GM19468 (cell line): ENCODE results near the gene SCUBE2.
"Not testable (repeated sequence)": the region's sequence is repeated elsewhere in the genome, so short reads cannot be mapped to it uniquely, and the experiment has no call there.

ENCODE experiments used
- ATAC-seq: cut with Tn5 transposase; IDR thresholded peaks from one replicate; pipeline ENCODE4 v1.9.1; 2021; ENCODE audit warnings: mild to moderate bottlenecking, moderate library complexity, moderate number of reproducible peaks; ENCODE audit not compliant: unreplicated experiment; ENCODE audit errors: extremely low read depth

Gene SCUBE2

GRCh38 chr11:9015677-9016076 is 75.7 kb downstream of the SCUBE2 start:
- ATAC-seq = no peak

DNA sequence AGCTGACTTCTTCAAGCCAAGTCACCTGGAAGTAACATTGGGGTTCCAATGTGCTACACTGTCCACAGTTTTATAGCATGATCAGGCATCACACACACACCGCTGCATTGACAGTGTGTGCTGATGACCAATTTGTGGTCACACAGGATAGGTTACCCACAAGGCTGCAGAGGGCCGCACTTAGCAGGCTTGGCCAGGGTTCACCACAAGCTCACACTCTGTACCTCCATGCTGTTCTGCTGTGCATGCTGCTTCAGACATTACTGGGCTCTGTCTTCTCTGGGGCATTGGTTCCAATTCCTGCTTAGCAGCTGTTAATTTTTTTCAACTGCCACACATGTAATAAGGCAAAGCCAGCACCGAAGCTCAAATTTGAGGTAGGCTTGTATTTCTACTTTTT is 76.6 kb downstream of the SCUBE2 start:
- ATAC-seq = no peak

DNA sequence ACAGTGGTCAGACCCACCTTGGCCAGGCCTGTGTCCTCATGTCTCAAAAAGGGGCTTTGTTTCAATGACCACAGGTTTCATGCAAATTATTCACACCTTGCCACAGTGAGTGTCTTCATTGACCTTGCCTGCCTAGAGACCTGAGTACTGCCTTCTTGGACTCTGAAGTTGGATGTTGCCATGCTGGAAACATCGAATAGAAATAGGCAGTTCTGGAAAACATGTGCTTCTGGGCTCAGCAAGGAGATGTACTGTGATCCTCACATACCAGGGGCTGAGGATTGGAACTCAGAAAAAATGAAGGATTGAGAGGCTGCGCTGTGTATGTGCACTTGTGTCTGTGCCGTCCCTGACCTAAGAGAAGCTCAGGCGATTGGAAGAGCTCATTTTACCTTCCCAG is 78.0 kb downstream of the SCUBE2 start:
- no peak for ATAC-seq

GRCh38 chr11:9009538-9009937 is 81.9 kb downstream of the SCUBE2 start:
- not testable (repeated sequence) for ATAC-seq

DNA sequence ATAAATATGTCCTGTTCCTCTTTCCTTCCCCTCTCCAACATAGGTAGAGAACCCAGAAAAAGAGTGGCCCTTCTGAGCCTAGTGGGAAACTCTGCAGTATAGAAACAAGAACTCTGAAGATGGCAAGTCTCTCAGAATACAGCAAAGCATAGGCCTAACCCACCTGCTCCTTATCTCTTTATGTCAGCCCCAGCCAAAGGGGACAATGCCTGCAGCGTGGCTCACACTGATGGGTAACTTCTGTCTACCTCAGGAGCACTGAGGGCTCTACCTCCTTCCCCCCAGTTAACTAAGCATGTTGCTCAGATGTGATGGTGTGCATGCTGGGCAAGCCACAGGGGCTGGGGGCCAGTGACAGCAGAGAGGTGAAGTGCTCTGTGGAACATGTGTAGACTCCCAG is 82.7 kb downstream of the SCUBE2 start:
- no peak for ATAC-seq

DNA sequence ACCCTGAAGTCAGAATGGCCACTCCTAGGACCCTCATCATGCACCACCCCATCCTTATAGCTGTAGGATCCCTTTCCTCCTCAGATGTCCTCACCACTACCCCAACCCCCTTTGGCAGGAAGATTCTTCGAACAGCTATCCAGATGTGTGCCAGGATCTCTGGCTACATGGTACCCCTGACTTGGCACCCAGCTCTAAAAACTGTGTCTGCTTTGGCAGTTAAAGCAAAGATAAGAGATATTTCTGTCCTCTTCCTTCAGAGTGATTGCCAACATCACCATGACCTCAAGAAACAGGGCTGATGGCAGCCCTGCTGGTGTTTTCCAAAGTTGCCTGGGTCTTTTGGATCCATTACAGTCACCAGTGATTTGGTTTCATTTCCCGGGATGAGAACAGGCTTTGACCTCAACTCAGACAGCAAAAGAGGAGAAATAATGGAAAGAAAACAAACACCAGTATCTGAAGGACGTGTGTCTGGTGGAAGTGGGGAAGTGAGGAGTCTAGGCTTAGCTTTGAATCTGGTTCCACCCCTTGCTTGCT is 83.3 kb downstream of the SCUBE2 start:
- ATAC-seq = no peak

DNA sequence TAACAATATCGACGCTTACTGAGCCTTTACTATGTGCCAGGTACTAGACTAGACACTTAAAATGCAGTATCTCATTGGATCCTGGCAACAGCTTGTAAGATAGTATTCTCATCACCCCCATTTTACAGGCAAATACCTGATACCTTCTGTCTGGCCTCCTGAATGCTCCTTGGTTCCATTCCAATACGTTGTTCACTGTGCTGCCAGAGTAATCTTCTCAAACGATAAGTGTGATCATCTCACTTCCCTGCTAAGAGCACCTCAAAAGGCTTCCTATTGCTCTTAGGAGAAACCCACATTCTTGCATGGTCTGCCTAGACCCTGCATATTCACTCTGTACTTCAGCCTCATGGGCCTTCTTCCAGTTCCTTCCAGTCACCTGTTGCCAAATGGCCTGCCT is 86.3 kb downstream of the SCUBE2 start:
- ATAC-seq = no peak

GRCh38 chr11:9004183-9004926 is 87.0 kb downstream of the SCUBE2 start:
- ATAC-seq = no peak

DNA sequence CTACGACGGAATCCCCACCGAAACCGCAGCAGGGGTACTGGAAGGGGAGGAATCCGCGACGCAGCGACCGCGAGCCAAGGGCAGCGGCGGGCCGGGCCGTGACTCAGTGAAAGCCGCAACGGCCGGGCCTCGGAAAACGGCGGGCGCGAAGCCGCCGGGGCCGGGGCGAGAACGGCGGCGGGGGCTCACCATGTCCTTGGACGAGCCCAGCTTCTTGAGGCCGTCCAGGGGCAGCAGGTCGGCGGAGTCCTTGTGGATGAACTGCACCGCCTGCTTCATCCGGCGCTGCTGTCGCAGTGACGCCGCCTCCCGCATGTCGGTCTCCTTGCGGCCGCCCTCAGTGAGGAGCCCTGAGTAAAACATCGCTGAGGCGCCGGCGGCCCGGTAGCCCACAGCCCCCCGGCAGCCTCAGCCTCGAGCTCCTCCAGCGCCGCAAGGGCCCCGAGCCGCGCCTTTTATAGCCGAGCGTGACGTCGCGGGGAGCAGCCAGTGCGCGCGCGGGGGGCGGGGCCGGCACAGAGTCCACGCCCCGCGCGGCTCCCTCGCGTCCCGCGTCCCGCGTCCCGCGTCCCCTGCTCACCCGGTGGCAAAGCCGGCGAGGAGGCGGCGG is 87.7 kb downstream of the SCUBE2 start, which contains the start of gene NRIP3:
Gene NRIP3, minus strand, starts transcription at position 429 of the 610 bp plus-strand sequence. Its CDS starts 66 bp downstream, at position 363.
- ATAC-seq = no peak

DNA sequence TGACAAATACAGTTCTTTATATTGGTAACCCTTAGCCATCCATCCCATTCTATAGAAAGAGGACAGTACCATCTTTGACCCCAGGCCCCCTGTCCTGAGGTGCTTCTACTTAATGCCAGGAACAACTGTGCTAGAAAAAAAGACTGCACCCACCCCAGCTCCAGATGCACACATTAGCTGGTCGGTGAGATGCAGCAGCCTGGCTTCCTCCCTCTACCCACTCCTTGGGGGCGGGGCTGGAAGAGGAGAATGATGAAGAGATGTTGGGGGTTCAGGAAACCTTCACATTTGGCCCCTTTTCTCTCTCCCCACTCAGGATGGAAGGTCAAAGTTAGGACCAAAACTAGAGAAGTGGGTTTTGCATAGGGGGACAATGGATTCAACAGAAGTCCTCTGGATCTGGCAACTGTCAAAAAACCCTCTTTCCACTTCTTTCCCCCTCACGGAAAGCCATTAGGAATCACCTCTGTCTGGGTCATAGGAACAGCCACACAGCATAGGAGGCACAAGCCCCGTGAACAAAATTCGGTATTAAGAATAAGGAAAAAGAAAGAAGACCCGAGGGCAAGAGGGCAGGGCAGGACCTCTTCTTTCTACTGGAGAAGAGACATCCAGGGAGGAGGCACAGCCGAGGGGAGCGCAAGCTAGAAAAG is 88.4 kb downstream of the SCUBE2 start:
- no peak for ATAC-seq

DNA sequence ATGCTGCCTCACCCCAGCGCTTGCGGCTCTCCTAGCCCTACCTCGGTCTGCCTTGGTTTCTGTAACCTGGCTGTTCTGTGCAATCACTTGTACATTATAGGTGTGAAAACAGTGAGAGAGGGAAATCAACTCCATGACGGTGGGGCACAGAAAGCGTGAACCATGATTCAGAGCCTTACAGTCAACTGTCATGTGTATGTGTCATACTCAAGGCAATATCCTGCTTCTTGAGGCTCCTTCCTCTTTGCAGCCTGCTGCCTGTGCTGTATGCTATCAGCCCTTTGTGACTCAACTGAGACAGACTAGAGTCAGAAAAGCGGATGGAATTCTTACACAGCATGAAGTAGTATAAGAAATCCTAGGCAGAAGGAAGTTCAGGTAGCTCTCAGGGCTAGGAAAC is 89.7 kb downstream of the SCUBE2 start:
- ATAC-seq = no peak

GRCh38 chr11:8998017-8998416 is 93.4 kb downstream of the SCUBE2 start:
- ATAC-seq = no peak

DNA sequence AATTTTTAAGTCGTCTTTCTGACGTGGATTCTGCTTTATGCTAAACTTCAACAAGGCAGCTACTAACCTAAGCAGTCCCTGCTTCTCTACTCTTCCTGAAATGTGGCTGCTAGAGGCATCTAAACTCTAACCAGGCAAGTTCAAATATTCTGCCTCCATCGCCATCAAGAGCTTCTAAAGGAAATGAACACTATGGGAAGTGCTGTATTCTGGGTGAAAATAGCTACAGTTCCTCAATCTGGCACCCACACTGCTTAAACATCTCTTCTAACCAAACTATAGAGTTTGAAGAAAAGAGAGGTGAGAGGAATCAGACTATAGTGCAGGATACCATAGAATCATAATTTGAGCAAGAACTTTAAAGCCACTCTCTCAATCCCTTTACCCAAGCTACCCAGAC is 93.9 kb downstream of the SCUBE2 start:
- no peak for ATAC-seq

- ATAC-seq = no peak
Observed at GRCh38 chr11:8989453-8989852, 101.9 kb downstream of the SCUBE2 start.

- ATAC-seq = no peak
Observed at GRCh38 chr11:8988329-8989234, 102.8 kb downstream of the SCUBE2 start.

DNA sequence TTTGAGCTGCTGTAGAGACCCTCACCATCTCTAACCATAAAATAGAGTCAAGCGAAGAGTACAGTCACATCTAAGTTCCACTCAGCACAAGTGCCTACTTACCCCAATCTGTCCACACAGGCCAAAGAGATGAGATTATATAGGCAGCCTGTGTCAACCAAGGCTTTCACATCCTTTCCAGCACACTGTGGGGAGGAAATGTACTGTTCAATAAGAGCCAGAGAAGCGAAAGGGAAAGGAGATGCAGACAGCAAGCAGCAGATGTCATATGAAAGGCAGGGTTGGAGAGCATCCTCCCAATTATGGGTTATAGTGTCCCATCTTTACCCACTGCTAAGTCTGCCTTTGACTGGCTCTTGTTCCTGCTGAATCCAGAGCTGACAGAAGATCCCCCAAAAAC is 104.0 kb downstream of the SCUBE2 start:
- ATAC-seq = no peak

DNA sequence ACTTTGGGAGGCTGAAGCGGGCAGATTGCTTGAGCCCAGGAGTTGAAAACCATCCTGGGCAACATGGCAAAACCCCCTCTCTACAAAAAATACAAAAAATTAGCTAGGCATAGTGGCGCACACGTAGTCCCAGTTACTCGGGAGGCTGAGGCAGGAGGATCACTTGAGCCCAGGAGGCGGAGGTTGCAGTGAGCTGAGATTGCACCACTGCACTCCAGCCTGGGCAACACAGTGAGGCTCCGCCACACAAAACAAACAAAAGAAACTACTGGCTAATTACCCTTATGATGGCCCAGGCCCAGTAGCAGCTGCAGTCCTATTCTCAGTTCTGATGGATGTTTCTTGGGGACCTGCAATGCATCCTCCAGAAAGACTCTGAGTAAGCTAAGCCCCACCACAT is 104.6 kb downstream of the SCUBE2 start:
- not testable (repeated sequence) for ATAC-seq

GRCh38 chr11:8985462-8985861 is 105.9 kb downstream of the SCUBE2 start:
- no peak for ATAC-seq

DNA sequence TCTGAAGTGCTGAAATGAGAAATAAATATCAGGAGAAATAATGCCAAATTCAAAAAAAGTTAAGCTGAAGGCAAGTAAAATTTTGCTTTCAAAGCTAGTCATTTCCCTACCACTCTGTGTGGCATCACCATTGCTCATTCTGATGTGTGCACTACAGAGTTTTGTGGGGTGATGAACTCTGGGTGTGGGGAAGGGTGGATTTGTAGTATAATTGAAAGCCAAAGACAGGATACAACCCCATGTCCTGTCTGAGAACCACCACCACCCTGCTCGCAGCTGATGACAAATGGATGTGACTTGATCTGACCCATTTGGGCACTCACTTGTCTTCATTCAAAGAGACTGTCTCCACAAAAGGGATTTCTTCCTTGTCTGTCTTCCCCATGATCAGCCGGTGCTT is 107.8 kb downstream of the SCUBE2 start:
- no peak for ATAC-seq

GRCh38 chr11:8980485-8980884 is 110.9 kb downstream of the SCUBE2 start:
- no peak for ATAC-seq
